GM21390 (cell line): ENCODE results near the gene TSFM.

Experiments
- ATAC-seq: cut with Tn5 transposase; IDR thresholded peaks from one replicate; pipeline ENCODE4 v1.9.1; 2021; ENCODE audit not compliant: unreplicated experiment

The TSFM gene

GRCh38 chr12:57833672-57834071 lies 51.1 kb downstream of the TSFM start:
- ATAC-seq = no peak

- no peak for ATAC-seq
These were observed 51.7 kb downstream of the TSFM start for GRCh38 chr12:57834086-57834876.

GRCh38 chr12:57835366-57836288 lies 53.0 kb downstream of the TSFM start:
- no peak for ATAC-seq

- peak; percentile 58 for ATAC-seq
These were observed 54.1 kb downstream of the TSFM start for GRCh38 chr12:57836442-57837375.

GRCh38 chr12:57837864-57838562 lies 55.4 kb downstream of the TSFM start:
- ATAC-seq = no peak

- ATAC-seq = peak; percentile 25
These were observed 56.2 kb downstream of the TSFM start for GRCh38 chr12:57838594-57839302.

GRCh38 chr12:57839996-57840395 lies 57.4 kb downstream of the TSFM start:
- no peak for ATAC-seq

- ATAC-seq = no peak
These were observed 58.1 kb downstream of the TSFM start for GRCh38 chr12:57840726-57841125.

- no peak for ATAC-seq
These were observed 58.9 kb downstream of the TSFM start for GRCh38 chr12:57841445-57841844.

GRCh38 chr12:57842342-57843294 lies 60.0 kb downstream of the TSFM start:
- ATAC-seq = no peak

- peak; percentile 20 for ATAC-seq
These were observed 62.3 kb downstream of the TSFM start for GRCh38 chr12:57844709-57845477.

GRCh38 chr12:57845478-57846284 lies 63.1 kb downstream of the TSFM start:
- ATAC-seq = peak; percentile 27

- ATAC-seq = peak; percentile 3
These were observed 63.6 kb downstream of the TSFM start for GRCh38 chr12:57846285-57846576.

GRCh38 chr12:57846577-57847319 lies 64.2 kb downstream of the TSFM start, which contains the start of gene CTDSP2:
CTDSP2 (minus strand) TSS chr12:57846729; CDS start chr12:57846435, 294 bp downstream.
- peak; percentile 35 for ATAC-seq
